Hepatocyte (in vitro differentiated cells): ENCODE results near the gene M1AP.

Experiments used
- EZH2 ChIP-seq: fragments of 200-600 bp; sonication (generic); IDR thresholded peaks from 2 replicates; pipeline ENCODE4 v1.6.1; 2016; ENCODE audit warnings: antibody characterized with exemption, mild to moderate bottlenecking, borderline replicate concordance
- EZH2phosphoT487 ChIP-seq: fragments of 200-600 bp; sonication (generic); IDR thresholded peaks from one replicate; pipeline ENCODE4 v1.6.1; 2018; ENCODE audit warnings: antibody characterized with exemption, mild to moderate bottlenecking, low read depth, moderate library complexity; ENCODE audit not compliant: unreplicated experiment, severe bottlenecking
- TF ChIP-seq, protein P1 (sequence below): fragments of 200-600 bp; sonication (generic); IDR thresholded peaks from 2 replicates; pipeline ENCODE4 v1.5.1; 2016; ENCODE audit warnings: antibody characterized with exemption, mild to moderate bottlenecking; ENCODE audit not compliant: poor library complexity

DNA sequence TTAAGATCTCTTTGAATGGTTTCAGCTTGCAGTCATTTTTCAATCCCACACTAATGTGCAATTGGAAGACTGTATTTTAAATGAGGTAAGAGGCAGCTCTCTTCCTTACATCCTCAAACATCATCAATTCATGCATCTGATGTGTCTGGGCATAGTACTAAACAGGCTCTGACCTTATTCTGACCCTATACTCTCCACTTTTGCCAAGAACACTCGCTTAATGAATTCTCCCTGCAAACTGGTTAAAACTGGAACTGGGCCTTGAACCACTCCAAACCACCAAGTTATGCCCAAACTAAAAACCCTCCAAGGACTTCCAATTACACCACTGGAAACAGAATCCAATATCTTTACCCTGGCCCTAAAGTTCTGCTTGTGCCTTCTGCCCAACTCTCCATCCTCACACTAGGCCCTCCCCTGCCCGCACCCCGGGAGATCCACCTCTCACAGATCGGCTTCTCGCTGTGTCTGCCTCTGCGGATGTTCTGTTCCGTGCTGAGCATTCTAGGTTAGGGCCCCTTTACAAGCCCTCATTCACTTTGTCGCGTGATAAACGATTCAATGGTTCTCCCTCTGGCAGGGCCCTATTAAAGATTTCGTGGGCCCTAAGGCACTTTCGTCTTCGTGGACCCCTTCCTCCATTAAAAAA, 1.2 kb downstream of the M1AP start:
- TF ChIP-seq, protein P1, sequence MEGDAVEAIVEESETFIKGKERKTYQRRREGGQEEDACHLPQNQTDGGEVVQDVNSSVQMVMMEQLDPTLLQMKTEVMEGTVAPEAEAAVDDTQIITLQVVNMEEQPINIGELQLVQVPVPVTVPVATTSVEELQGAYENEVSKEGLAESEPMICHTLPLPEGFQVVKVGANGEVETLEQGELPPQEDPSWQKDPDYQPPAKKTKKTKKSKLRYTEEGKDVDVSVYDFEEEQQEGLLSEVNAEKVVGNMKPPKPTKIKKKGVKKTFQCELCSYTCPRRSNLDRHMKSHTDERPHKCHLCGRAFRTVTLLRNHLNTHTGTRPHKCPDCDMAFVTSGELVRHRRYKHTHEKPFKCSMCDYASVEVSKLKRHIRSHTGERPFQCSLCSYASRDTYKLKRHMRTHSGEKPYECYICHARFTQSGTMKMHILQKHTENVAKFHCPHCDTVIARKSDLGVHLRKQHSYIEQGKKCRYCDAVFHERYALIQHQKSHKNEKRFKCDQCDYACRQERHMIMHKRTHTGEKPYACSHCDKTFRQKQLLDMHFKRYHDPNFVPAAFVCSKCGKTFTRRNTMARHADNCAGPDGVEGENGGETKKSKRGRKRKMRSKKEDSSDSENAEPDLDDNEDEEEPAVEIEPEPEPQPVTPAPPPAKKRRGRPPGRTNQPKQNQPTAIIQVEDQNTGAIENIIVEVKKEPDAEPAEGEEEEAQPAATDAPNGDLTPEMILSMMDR, result no peak
- TF ChIP-seq EZH2 (no peak), EZH2phosphoT487 (no peak)
